LNCAP (cell line): ENCODE measurements around the gene SUCLA2.

Experiments
- CTCF ChIP-seq: fragments of 450-650 bp; IDR thresholded peaks from 2 replicates; pipeline ENCODE4 v1.5.1; 2017; ENCODE audit warnings: mild to moderate bottlenecking

The SUCLA2 gene

GRCh38 chr13:48037346-48038173 is 36.5 kb upstream of the SUCLA2 start, which contains the start of gene NUDT15:
Gene NUDT15, plus strand, starts transcription at chr13:48037726. Its CDS starts 21 bp downstream, at chr13:48037747.
- TF ChIP-seq CTCF: peak; percentile 90

- no peak for TF ChIP-seq CTCF
Observed at GRCh38 chr13:48029859-48030258, 28.8 kb upstream of the SUCLA2 start.

- TF ChIP-seq CTCF: no peak
Observed at GRCh38 chr13:48028066-48028465, 27.0 kb upstream of the SUCLA2 start.

DNA sequence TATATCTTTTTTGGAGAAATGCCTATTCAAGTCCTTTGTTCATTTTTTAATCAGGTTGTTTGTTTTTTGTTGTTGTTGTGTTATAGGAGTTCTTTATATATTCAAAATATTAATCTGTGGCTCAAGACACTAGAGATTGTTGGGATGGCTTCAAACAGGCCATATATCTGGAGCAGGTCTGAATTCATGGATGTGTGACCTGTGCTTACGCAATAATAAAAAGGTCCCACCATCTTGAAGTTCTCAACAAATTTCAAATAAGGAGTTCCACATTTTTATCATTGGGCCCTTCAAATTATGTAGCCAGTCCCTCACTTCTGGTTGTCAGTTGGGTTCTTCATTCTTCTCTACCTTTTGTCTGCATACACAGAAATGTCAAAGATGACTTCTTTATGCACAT is 18.7 kb upstream of the SUCLA2 start:
- no peak for TF ChIP-seq CTCF

GRCh38 chr13:48018637-48019036 is 17.6 kb upstream of the SUCLA2 start:
- no peak for TF ChIP-seq CTCF

GRCh38 chr13:48014359-48014758 is 13.3 kb upstream of the SUCLA2 start:
- TF ChIP-seq CTCF: no peak

GRCh38 chr13:48012668-48013067 is 11.6 kb upstream of the SUCLA2 start:
- no peak for TF ChIP-seq CTCF
